Gastroesophageal sphincter (tissue), 4 donors: ENCODE results near the gene KCNH3. TPM values are rescaled to one million over a fixed set of nuclear protein-coding genes. Genes with fewer than 3 reads are reported as not detected.

ENCODE experiments used
- ATAC-seq: fragments of 150-250 bp; one replicate; pipeline ENCODE4 v1.9.1; 2016; ENCODE audit warnings: mild to moderate bottlenecking, moderate library complexity
- H3K27ac ChIP-seq, 4 donors: fragments of 200-600 bp; sonication (generic) in 3 of 4; 1 replicate in 3 of 4; 2 replicates in 1 of 4; pipeline ENCODE4 v1.5.1; 2016 to 2019
- H3K27me3 ChIP-seq: fragments of 200-600 bp; sonication (generic); one replicate; pipeline ENCODE4 v1.5.1; 2019
- H3K36me3 ChIP-seq, 2 donors: fragments of 200-600 bp; sonication (generic); one replicate each; pipeline ENCODE4 v1.5.1; 2019; ENCODE audit warnings: control low read depth in 1 of 2
- H3K4me1 ChIP-seq, 3 donors: fragments of 200-600 bp; sonication (generic); 1 replicate in 2 of 3; 2 replicates in 1 of 3; pipeline ENCODE4 v1.5.1; 2016 to 2019; ENCODE audit warnings: control low read depth in 2 of 3
- H3K4me3 ChIP-seq, 2 donors: fragments of 200-600 bp; sonication (generic); one replicate each; pipeline ENCODE4 v1.5.1; 2019; ENCODE audit warnings: mild to moderate bottlenecking in 1 of 2, moderate library complexity in 1 of 2
- H3K9me3 ChIP-seq, 3 donors: fragments of 200-600 bp; sonication (generic); one replicate each; pipeline ENCODE4 v1.5.1; 2017 to 2019; ENCODE audit warnings: control low read depth in 2 of 3
- CTCF ChIP-seq, 4 experiments: fragments of 200-600 bp in 2 of 4; fragments of 450-650 bp in 2 of 4; sonication (generic) in 1 of 4; IDR thresholded peaks; one replicate each; pipeline ENCODE4 v1.5.1; 2017 to 2019; ENCODE audit warnings: antibody characterized with exemption in 4 of 4, mild to moderate bottlenecking in 2 of 4, moderate library complexity in 2 of 4
- EP300 ChIP-seq: sonication (generic); formaldehyde crosslinking; IDR thresholded peaks from one replicate; pipeline ENCODE4 v1.6.1; 2017; ENCODE audit warnings: antibody characterized with exemption, mild to moderate bottlenecking
- POLR2A ChIP-seq, 2 donors: fragments of 450-650 bp; IDR thresholded peaks; one replicate each; pipeline ENCODE4 v1.6.1; 2017; ENCODE audit warnings: antibody characterized with exemption in 2 of 2, mild to moderate bottlenecking in 2 of 2, moderate library complexity in 1 of 2
- POLR2AphosphoS5 ChIP-seq: sonication (generic); formaldehyde crosslinking; IDR thresholded peaks from one replicate; pipeline ENCODE4 v1.6.1; 2017; ENCODE audit warnings: antibody characterized with exemption
- WGBS, 2 donors: methylation state at CpG; one replicate each; pipeline ENCODE4 v1.1.5; 2018; ENCODE audit warnings: low coverage in 1 of 2; 5-methylcytosine and 5-hydroxymethylcytosine counted together
- total RNA-seq, 4 donors: library from RNA; depleted of rRNA; stranded (reverse); fragments of >200 nt; gene quantifications; one replicate each; pipeline ENCODE4 v1.1.0, GENCODE V29; 2016

The KCNH3 gene
- total RNA-seq, 4 donors from 2014 or later, result 0.13 to 0.69 (median 0.31) TPM; not detected in 1

- Histone ChIP-seq H3K27ac (no peak overlapping the region), H3K4me3 (no peak overlapping the region), H3K36me3 (no peaks in the 10 kb centered on the region), H3K4me1 (peaks cover 0 to 29% (median 12%) of the 10 kb centered on the region in 3 donors), H3K9me3 (no peaks in the 10 kb centered on the region), H3K27me3 (peaks cover 61% of the 10 kb centered on the region)
- no peak for ATAC-seq
- 84 to 96% methylated on average over 5 to 6 of the region's 7 CpGs for WGBS, 2 donors
- no peak for TF ChIP-seq CTCF (IDR thresholded peaks at IDR 0.05)
- TF ChIP-seq POLR2AphosphoS5, result no peak
- no peak for TF ChIP-seq EP300
- no peak for TF ChIP-seq POLR2A (IDR thresholded peaks at IDR 0.05)
These were observed 3.2 kb downstream of the KCNH3 start for GRCh38 chr12:49541911-49542505.

GRCh38 chr12:49542592-49543160 is 3.8 kb downstream of the KCNH3 start:
- no peaks in the 10 kb centered on the region for H3K36me3 ChIP-seq
- 87% methylated on average over 4 of the region's 15 CpGs; no CpG with 5 or more reads in 1 of the 2 donors for WGBS, 2 donors
- H3K4me3 ChIP-seq, result no peak overlapping the region
- TF ChIP-seq CTCF (IDR thresholded peaks at IDR 0.05) (no peak), EP300 (no peak), POLR2AphosphoS5 (no peak), POLR2A (IDR thresholded peaks at IDR 0.05) (no peak)
- peaks cover 0 to 24% (median 8%) of the 10 kb centered on the region in 3 donors for H3K4me1 ChIP-seq
- no peak for ATAC-seq
- no peaks in the 10 kb centered on the region for H3K9me3 ChIP-seq
- H3K27me3 ChIP-seq, result peaks cover 61% of the 10 kb centered on the region
- H3K27ac ChIP-seq, result no peak overlapping the region

- H3K4me1 ChIP-seq, result peaks cover 0 to 20% (median 3%) of the 10 kb centered on the region in 3 donors
These were observed 4.5 kb downstream of the KCNH3 start for GRCh38 chr12:49543221-49543913.

GRCh38 chr12:49543914-49544815 is 5.3 kb downstream of the KCNH3 start:
- H3K36me3 ChIP-seq, result no peaks in the 10 kb centered on the region
- no peak for TF ChIP-seq CTCF (IDR thresholded peaks at IDR 0.05)
- no peak for TF ChIP-seq POLR2A (IDR thresholded peaks at IDR 0.05)
- no peak for TF ChIP-seq POLR2AphosphoS5
- 47 to 51% methylated on average over 6 to 9 of the region's 39 CpGs for WGBS, 2 donors
- H3K9me3 ChIP-seq, result no peaks in the 10 kb centered on the region
- H3K27me3 ChIP-seq, result peaks cover 61% of the 10 kb centered on the region
- no peak overlapping the region for H3K27ac ChIP-seq
- H3K4me3 ChIP-seq, result no peak overlapping the region
- peaks cover 0 to 20% (median 8%) of the 10 kb centered on the region in 3 donors for H3K4me1 ChIP-seq
- ATAC-seq, result no peak

More at GRCh38 chr12:49543221-49543913, 4.5 kb downstream of the KCNH3 start:
- TF ChIP-seq CTCF (IDR thresholded peaks at IDR 0.05) (no peak), POLR2AphosphoS5 (no peak), EP300 (no peak), POLR2A (IDR thresholded peaks at IDR 0.05) (no peak)
- H3K27me3 ChIP-seq, result peaks cover 61% of the 10 kb centered on the region
- H3K27ac ChIP-seq, result no peak overlapping the region
- no peak overlapping the region for H3K4me3 ChIP-seq
- H3K36me3 ChIP-seq, result no peaks in the 10 kb centered on the region
- no peaks in the 10 kb centered on the region for H3K9me3 ChIP-seq
- WGBS, 2 donors, result 46 to 76% methylated on average over 5 to 15 of the region's 20 CpGs
- ATAC-seq, result no peak
